ENCODE data around the gene TARS2.

Gene TARS2

DNA sequence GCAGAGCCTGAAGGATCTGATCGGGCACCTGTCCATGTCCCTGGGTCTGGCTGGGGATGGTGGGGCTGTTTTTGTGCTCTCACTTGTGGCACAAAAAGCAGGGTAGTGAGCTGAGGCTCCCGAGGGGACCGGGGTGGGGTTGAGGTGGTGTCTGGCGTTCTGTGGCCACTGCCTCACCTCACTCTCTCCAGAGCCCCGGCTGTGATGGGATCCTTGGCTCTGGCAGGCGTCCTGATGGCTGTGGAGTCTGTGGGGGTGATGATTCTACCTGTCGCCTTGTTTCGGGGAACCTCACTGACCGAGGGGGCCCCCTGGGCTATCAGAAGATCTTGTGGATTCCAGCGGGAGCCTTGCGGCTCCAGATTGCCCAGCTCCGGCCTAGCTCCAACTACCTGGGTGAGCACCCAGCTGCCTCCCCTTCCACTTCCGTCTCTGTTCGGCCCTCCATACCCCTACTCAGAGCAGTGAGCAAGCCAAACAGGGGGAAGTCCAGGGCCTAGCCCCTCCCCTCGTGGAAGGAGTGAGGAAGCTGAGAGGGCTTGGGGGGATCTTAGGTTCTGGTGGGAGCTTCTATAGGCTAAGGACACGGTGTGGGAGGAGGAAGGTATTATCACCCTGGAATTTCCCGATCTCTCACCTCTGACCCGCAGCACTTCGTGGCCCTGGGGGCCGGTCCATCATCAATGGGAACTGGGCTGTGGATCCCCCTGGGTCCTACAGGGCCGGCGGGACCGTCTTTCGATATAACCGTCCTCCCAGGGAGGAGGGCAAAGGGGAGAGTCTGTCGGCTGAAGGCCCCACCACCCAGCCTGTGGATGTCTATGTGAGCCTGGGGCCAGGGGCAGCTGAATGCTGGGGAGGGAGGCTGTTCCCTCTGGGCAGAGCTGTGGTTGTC is 69.0 kb downstream of the TARS2 start:
- no peak for DNase-seq (ENCODE audit: low spot score)

- DNase-seq (ENCODE audit: low spot score) = no peak
These were observed 69.9 kb downstream of the TARS2 start for GRCh38 chr1:150557065-150557600.

Data from hematopoietic multipotent progenitor cell treated with erythropoietin and hydrocortisone succinate and interleukin-3 and kit ligand, for 15 days (in vitro differentiated cells).